Spinal cord (tissue), 10 donors: Measurements from ENCODE around the gene SERPING1. TPM values are rescaled to one million over a fixed set of nuclear protein-coding genes. Genes with fewer than 3 reads are reported as not detected.
"Not testable (repeated sequence)": the region's sequence is repeated elsewhere in the genome, so short reads cannot be mapped to it uniquely, and the experiment has no call there.

Experiments
- DNase-seq, 6 donors: peaks; one replicate each; pipeline versions ENCODE4 v3.0.0 to v3.0.0-alpha.2; 2013 to 2015; ENCODE audit warnings: low spot score in 6 of 6, low read depth in 4 of 6
- H3K27ac ChIP-seq: one replicate; pipeline ENCODE4 v1.5.1; 2013; ENCODE audit warnings: low read depth, low read length, control low read depth
- H3K27me3 ChIP-seq: one replicate; pipeline ENCODE4 v1.6.1; 2013; ENCODE audit warnings: low read length; ENCODE audit not compliant: control insufficient read depth, insufficient read depth
- H3K36me3 ChIP-seq: one replicate; pipeline ENCODE4 v1.6.1; 2013; ENCODE audit warnings: low read length; ENCODE audit not compliant: control insufficient read depth, insufficient read depth
- H3K4me1 ChIP-seq: one replicate; pipeline ENCODE4 v1.6.1; 2013; ENCODE audit warnings: low read length; ENCODE audit not compliant: control insufficient read depth, insufficient read depth
- H3K4me3 ChIP-seq: one replicate; pipeline ENCODE4 v1.5.1; 2013; ENCODE audit warnings: low read depth, low read length, control low read depth
- H3K9me3 ChIP-seq: one replicate; pipeline ENCODE4 v1.6.1; 2013; ENCODE audit warnings: low read length; ENCODE audit not compliant: control insufficient read depth, insufficient read depth
- WGBS: methylation state at CpG from one replicate; pipeline ENCODE4 v1.1.5; 2013; ENCODE audit warnings: missing lambda C conversion rate; ENCODE audit not compliant: insufficient coverage; 5-methylcytosine and 5-hydroxymethylcytosine counted together
- polyA plus RNA-seq, 2 donors: library from polyadenylated mRNA; unstranded; fragments of 120-200 nt; gene quantifications; one replicate each; pipeline ENCODE4 v1.2.1, GENCODE V29; 2013; ENCODE audit not compliant: insufficient read length in 2 of 2
- total RNA-seq, 2 donors: library from RNA; depleted of rRNA in 1 of 2; stranded (reverse); fragments of 120-200 nt in 1 of 2; fragments of >200 nt in 1 of 2; gene quantifications; one replicate each; pipeline versions ENCODE4 v1.2.3 to v1.2.4, GENCODE V29; 2013 to 2014
- donor health status: healthy.

SERPING1 gene
- total and polyA plus RNA-seq, 4 donors, result 35.7 to 131 (median 87.8) TPM

DNA sequence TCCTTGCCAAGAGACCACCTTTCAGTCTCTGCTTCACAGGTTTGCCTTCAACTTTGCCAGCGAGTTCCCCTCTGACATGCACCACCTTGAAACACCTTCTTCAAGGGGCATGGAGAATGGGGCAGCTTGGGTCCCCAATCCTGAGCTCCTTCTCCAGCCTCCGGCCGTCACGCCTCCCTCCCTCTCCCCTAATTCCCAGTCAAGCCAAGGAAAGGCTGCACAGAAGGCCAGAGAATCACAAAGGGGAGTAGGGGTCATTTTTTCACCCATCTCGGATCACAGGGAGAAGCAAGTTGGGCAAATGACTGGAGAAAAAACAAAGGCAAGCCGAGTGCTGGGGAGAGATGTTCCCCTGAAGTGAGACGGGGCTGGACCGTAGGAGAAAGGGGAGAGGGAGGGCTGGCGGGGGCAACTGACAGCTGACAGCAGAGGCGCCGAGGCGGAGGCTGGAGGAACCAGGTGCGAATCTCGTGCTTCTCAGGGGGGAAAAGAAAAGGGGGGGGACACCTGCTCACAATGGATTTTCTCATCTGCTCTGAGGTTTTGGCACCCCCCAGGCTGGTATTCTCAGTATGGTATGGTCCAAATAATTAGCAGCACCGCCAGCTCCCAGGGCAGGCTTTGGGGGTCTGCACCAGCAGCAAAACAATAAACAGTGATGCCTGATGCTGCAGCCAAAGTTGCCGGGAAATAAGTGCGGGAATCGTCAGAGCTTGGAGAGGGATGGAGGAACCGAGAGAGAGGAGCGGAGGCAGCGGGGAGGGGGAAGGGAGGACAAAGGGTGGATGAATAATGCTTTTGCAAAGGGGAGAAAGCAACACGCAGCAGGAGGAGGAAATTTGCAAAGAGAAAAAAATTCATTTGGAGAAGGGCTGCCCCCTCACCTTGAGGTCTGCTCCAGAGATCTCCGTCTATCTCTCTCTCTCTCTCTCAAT is 51.6 kb downstream of the SERPING1 start:
- peak overlapping the region; percentile 52 for H3K4me3 ChIP-seq
- H3K9me3 ChIP-seq, result no peaks in the 10 kb centered on the region
- peak overlapping the region; percentile 47 for H3K27ac ChIP-seq
- H3K27me3 ChIP-seq, result peaks cover 37% of the 10 kb centered on the region
- peaks cover 54% of the 10 kb centered on the region for H3K4me1 ChIP-seq
- peak in 2 of 6 donors; percentile 72 to 88 for DNase-seq
- WGBS, result 0% methylated on average over 17 of the region's 23 CpGs
- no peaks in the 10 kb centered on the region for H3K36me3 ChIP-seq

DNA sequence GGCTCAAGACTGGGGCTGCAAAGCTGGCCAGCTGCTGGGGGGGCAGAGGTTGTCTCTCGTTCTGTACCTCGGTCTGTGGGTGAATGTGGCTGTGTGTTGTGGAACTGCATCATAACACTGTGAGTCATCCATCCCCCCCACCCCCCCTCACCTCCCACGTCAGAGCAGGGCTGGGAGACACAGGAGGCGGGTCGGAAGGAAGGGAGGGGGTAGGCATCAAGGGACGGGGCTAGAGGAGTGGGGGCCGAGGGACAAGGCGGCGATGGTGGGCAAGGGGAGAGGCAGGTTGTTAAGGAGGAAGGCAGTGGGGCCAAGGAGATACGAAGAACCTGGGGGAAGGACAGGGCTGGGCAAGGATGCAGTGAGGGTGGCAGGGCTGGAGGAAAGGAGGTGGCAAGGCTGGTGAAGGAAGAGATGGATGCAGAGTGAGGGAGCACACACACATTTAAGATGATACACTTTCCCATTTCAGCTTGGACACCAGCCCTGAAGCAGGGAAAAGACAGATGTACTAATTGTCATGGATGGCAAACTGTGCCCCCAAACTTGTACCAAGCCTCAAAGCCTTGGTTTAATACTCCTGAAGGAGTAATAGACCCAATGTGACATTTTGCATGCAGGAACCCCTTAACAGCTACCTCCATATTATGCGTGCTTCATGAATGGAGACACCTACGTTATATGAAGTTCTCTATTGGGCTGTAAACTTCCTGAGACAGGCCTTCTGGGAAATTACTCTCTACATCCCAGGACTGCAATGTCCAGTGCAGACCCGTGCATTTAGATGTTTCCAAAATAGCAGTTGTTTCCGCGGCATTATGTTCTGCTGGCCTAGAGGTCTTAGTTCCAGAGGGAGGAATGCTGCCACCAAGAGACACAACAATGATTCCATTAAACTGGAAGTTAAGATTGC is 52.6 kb downstream of the SERPING1 start, which contains the start of gene YPEL4:
Gene YPEL4, minus strand, starts transcription at position 87 of the 913 bp plus-strand sequence. CDS start 2,805 bp downstream, outside the sequence.
- H3K4me1 ChIP-seq, result peaks cover 47% of the 10 kb centered on the region
- H3K27me3 ChIP-seq, result peaks cover 37% of the 10 kb centered on the region
- peak in 3 of 6 donors; percentile 74 to 96 (median 93) for DNase-seq
- H3K27ac ChIP-seq, result peak within 1 kb of the TSS; percentile 47
- no peaks in the 10 kb centered on the region for H3K36me3 ChIP-seq
- H3K4me3 ChIP-seq, result peak within 1 kb of the TSS; percentile 52
- WGBS, result 4% methylated on average over 8 of the region's 15 CpGs
- H3K9me3 ChIP-seq, result no peaks in the 10 kb centered on the region

DNA sequence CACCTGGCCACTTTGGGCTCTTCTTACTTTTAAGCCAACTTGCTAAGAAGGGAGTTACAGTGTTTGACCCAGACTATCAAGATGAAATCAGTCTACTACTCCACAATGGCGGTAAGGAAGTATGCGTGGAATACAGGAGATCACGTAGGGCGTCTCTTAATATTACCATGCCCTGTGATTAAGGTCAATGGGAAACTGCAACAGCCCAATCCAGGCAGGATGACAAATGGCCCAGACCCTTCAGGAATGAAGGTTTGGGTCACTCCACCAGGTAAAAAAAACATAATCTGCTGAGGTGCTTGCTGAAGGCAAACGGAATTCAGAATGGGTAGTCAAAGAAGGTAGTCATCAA is 53.2 kb downstream of the SERPING1 start:
- peaks cover 37% of the 10 kb centered on the region for H3K27me3 ChIP-seq
- 94% methylated on average over 3 of the region's 5 CpGs for WGBS
- no peaks in the 10 kb centered on the region for H3K9me3 ChIP-seq
- no peak overlapping the region for H3K4me3 ChIP-seq
- peaks cover 43% of the 10 kb centered on the region for H3K4me1 ChIP-seq
- DNase-seq, result no peak
- no peak overlapping the region for H3K27ac ChIP-seq
- H3K36me3 ChIP-seq, result no peaks in the 10 kb centered on the region

DNA sequence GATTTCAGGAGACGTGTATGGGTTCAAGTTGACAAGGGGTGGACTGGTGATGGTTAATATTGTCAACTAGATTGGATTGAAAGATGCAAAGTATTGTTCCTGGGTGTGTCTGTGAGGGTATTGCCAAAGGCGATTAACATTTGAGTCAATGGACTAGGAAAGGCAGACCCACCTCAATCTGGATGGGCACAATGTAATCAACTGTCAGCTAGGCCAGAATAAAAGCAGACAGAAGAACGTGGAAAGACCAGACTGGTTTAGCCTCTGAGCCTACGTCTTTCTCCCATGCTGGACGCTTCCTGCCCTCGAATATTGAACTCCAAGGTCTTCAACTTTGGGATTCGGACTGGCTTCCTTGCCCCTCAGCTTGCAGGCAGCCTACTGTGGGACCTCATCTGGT is 53.9 kb downstream of the SERPING1 start:
- 78% methylated on average over 7 of the region's 7 CpGs for WGBS
- no peaks in the 10 kb centered on the region for H3K36me3 ChIP-seq
- peaks cover 34% of the 10 kb centered on the region for H3K27me3 ChIP-seq

DNA sequence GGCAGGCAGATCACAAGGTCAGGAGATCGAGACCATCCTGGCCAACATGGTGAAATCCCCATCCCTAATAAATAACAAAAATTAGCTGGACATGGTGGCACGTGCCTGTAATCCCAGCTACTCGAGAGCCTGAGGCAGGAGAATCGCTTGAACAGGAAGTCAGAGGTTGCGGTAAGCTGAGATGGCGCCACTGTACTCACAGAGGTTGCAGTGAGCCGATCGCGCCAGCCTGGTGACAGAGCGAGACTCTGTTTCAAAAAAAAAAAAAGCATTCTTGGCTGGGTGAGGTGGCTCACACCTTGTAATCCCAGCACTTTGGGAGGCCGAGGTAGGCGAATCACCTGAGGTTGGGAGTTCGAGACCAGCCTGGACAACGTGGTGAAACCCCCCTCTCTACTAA is 54.7 kb downstream of the SERPING1 start:
- WGBS, result 83% methylated on average over 12 of the region's 14 CpGs
- H3K4me1 ChIP-seq, result peaks cover 33% of the 10 kb centered on the region
- H3K4me3 ChIP-seq, H3K27ac ChIP-seq, DNase-seq, H3K36me3 ChIP-seq, H3K9me3 ChIP-seq: not testable (repeated sequence)
- H3K27me3 ChIP-seq, result peaks cover 27% of the 10 kb centered on the region

More for the DNA sequence above, 53.9 kb downstream of the SERPING1 start:
- Histone ChIP-seq H3K4me3 (no peak overlapping the region), H3K4me1 (peaks cover 36% of the 10 kb centered on the region), H3K9me3 (no peaks in the 10 kb centered on the region), H3K27ac (no peak overlapping the region)
- no peak for DNase-seq

DNA sequence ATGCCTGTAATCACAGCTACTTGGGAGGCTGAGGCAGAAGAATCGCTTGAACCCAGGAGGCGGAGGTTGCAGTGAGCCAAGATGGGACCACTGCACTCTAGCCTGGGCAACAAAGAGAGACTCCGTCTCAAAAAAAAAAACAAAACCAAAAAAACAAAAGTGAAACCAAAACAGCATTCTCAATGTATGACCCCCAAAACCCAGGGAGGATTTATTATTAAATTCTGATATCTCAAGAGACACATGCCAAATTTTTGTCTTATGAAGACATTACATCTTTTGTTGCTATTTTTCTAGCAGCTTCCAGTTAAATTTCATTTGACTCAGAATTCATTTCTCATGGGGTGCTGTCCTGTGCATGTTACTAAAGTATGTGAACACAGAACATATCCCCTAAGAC is 55.2 kb downstream of the SERPING1 start:
- DNase-seq, result no peak
- WGBS, result 94% methylated on average over 2 of the region's 3 CpGs
- Histone ChIP-seq H3K9me3 (no peaks in the 10 kb centered on the region), H3K36me3 (no peaks in the 10 kb centered on the region), H3K4me3 (no peak overlapping the region), H3K27ac (no peak overlapping the region), H3K4me1 (peaks cover 31% of the 10 kb centered on the region), H3K27me3 (peaks cover 22% of the 10 kb centered on the region)

DNA sequence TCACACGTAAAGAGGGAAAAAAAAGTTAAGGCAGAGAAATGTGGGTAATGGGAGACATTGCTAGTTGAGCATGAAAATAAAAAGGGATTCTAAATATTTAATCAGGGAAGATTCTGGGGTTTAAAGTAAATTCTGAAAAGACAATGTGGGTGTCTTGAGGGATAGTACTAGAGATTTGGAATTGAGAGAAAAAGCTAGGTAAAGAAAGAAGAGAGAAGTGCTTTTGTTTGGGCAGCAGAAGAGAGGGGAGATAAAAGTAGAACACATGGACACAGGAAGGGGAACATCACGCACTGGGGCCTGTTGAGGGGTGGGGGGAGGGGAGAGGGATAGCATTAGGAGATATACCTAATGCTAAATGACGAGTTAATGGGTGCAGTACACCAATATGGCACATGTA is 55.7 kb downstream of the SERPING1 start:
- DNase-seq, result no peak
- peaks cover 26% of the 10 kb centered on the region for H3K4me1 ChIP-seq
- H3K4me3 ChIP-seq, result no peak overlapping the region
- H3K27ac ChIP-seq, result no peak overlapping the region
- peaks cover 18% of the 10 kb centered on the region for H3K27me3 ChIP-seq
- H3K9me3 ChIP-seq, result no peaks in the 10 kb centered on the region
- no peaks in the 10 kb centered on the region for H3K36me3 ChIP-seq
- 67% methylated on average over 1 of the region's 3 CpGs for WGBS

DNA sequence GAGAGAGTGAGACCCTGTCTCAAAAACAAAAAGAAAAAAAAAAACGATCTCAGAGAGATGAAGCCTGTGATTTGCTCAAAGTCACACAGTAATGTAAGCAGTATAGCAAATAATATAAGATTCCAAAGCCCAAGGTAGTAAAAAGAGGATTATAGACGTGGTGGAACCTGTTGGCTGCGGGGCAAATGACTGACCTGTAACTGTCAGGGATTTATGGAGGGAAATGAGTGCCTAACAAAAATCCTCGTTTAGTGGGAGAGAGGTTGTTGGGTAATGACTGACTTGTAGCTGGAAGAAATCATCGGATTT is 59.4 kb downstream of the SERPING1 start:
- Histone ChIP-seq H3K9me3 (no peaks in the 10 kb centered on the region), H3K27me3 (no peaks in the 10 kb centered on the region), H3K4me1 (peaks cover 11% of the 10 kb centered on the region), H3K4me3 (peak overlapping the region; percentile 92), H3K36me3 (peaks cover 20% of the 10 kb centered on the region), H3K27ac (peak overlapping the region; percentile 96)
- DNase-seq, result no peak
- 10% methylated on average over 2 of the region's 5 CpGs for WGBS

DNA sequence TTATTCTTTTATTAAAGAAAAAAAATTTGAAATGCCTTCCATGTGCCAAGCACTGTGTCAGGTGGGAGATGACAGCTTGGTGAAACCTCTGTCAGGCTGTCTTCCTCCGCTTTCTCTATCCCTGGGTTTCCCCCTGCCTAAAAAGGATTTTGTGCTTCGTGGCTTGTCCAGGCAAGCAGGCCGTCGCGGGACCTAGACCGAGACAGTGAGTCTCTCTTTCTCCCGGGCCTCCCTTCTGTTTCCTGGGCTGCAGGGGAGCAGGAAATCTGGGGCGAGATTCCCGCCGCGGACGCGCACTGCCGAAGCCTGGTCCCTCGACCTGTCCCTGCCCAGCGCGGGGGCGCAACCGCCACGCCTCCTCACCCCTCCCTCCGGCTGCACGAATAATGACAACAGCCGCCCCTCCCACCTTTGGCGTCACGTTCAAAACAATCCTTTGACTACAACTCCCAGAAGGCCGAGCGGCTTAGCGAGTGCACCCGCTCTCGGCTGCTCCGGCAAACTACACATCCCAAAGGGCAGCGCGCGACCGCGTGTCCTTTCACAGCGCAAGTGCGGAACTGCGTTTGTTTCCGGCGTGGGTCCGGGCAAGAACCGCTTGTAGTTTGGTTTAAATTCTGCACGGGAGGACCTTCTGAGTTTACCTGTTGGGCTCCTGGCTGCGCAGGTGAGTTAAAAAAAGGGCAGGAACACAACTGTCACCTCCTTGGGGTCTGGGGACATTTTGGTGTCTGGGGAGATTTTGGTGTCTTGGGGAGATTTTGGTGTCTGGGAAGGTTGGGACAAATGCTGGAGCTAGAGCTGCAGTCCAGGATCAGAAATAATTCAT is 59.9 kb downstream of the SERPING1 start, which contains the start of gene CLP1:
Gene CLP1, plus strand, starts transcription at position 569 of the 829 bp plus-strand sequence. CDS start 1,715 bp downstream, outside the sequence.
- Histone ChIP-seq H3K27ac (peak within 1 kb of the TSS; percentile 96), H3K4me1 (peaks cover 11% of the 10 kb centered on the region), H3K4me3 (peak within 1 kb of the TSS; percentile 92), H3K36me3 (peaks cover 20% of the 10 kb centered on the region), H3K27me3 (no peaks in the 10 kb centered on the region), H3K9me3 (no peaks in the 10 kb centered on the region)
- DNase-seq, result peak; percentile 96 to 100 (median 100)
- under 1% methylated on average over 45 of the region's 45 CpGs for WGBS
